HG03439 (cell line): Measurements from ENCODE around the gene UFD1.

Experiments
- ATAC-seq: cut with Tn5 transposase; IDR thresholded peaks from one replicate; pipeline ENCODE4 v1.9.1; 2021; ENCODE audit warnings: mild to moderate bottlenecking, moderate library complexity; ENCODE audit not compliant: unreplicated experiment

The UFD1 gene

GRCh38 chr22:19402642-19403191 lies 76.3 kb downstream of the UFD1 start:
- ATAC-seq: no peak

DNA sequence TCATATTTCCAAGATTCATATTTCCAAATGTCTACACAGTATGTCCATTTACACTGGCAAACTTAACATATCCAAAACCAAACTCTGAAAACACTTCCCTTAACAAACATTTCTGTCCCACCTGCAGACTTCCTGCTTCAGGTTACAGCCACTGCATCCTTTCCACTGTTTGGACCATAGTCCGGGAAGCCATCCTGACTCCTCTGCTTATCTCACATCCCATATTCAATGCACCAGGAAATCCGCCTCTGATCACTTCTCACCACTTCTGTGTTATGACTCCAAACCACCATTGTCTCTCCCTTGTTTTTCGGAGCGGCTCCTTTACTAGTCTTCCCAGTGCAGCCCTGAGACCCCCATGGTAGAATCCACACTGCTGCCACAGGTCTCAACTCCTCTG lies 77.5 kb downstream of the UFD1 start:
- no peak for ATAC-seq

- no peak for ATAC-seq
These were observed 78.1 kb downstream of the UFD1 start for GRCh38 chr22:19400881-19401280.
